T-helper 17 cell (primary cell): ENCODE measurements around the gene SPAM1. TPM values are rescaled to one million over a fixed set of nuclear protein-coding genes. Genes with fewer than 3 reads are reported as not detected.

Experiments used
- ATAC-seq: fragments of 150-1000 bp; cut with Tn5 transposase; 2 replicates; pipeline ENCODE4 v1.10.0; 2021; ENCODE audit warnings: mild to moderate bottlenecking, moderate library complexity
- DNase-seq, 3 donors: peaks; one replicate each; pipeline versions ENCODE4 v3.0.0 to v3.0.0-alpha.2; 2020 to 2021
- H3K9me3 ChIP-seq: one replicate; pipeline ENCODE4 v1.7.0; 2013; ENCODE audit warnings: low read length, mild to moderate bottlenecking; ENCODE audit not compliant: control insufficient read depth, poor library complexity, severe bottlenecking
- H3K27ac Mint-ChIP-seq: one replicate; pipeline ENCODE4 v1.8.0; 2022; ENCODE audit warnings: mild to moderate bottlenecking, moderate library complexity, mixed read lengths
- H3K27me3 Mint-ChIP-seq: one replicate; pipeline ENCODE4 v1.8.0; 2022; ENCODE audit warnings: mixed read lengths
- H3K36me3 Mint-ChIP-seq: one replicate; pipeline ENCODE4 v1.8.0; 2022; ENCODE audit warnings: low read depth, mixed read lengths
- H3K4me1 Mint-ChIP-seq: one replicate; pipeline ENCODE4 v1.8.0; 2022; ENCODE audit warnings: mild to moderate bottlenecking, mixed read lengths
- H3K4me3 Mint-ChIP-seq: one replicate; pipeline ENCODE4 v1.8.0; 2022; ENCODE audit warnings: mild to moderate bottlenecking, moderate library complexity, mixed read lengths
- total RNA-seq, 4 donors: library from RNA in 2 of 4; stranded (reverse) in 2 of 4; gene quantifications; one replicate each; pipeline ENCODE4 v1.2.3 and lab custom pipeline; 2022 to 2026

The SPAM1 gene
- total RNA-seq, 2 donors from 2014 or later, result not detected

- Mint-ChIP-seq H3K36me3 (no peaks in the 10 kb centered on the region), H3K4me1 (no peaks in the 10 kb centered on the region), H3K27ac (no peak overlapping the region), H3K27me3 (peaks cover 13% of the 10 kb centered on the region), H3K4me3 (no peak overlapping the region)
- no peak for ATAC-seq
- no peak for DNase-seq
- H3K9me3 ChIP-seq, result no peaks in the 10 kb centered on the region
Measured at GRCh38 chr7:123929655-123930054, 4.6 kb downstream of the SPAM1 start.

DNA sequence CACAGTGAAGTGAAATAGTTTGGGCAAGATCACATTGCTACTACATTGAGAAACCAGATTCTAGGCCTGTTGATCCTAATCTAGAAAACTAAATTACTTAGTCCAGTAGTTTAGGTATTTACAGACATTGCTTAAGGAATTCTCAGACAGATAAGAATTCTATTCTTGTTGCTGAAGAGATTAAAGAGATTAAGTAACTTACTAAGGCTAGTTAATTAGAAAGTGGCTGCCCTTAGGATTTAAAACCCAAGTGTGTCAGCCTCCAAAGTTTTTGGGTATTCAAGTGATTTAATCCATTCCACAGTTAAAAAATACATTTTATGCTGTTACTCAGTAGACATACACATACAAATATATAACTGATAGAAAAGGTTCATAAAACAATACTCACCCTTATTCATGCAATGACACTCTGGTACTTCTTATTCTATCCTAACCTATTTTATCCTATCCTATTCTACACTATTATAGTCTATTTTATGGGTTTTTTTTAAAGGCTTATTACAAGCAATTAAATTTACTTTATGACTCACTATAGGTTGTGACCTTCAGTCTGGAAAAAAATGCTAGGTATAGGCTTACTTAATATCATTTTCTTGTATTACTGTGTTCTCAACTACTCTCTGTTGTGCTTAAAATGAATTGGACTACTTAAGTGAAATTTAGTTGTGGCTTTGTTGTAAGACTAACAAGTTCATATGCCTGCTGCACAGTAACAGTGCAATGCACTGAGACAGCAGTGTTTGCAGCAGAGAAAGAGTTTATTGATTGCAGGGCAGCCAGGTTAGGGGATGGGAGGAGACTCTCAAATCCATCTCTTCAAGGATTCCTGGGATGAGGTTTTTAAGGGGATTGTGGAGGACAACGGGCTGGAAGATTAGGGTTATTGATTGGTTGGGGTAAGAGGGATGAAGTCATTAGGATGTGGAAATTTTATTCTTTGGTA lies 10.7 kb downstream of the SPAM1 start:
- H3K9me3 ChIP-seq, result no peaks in the 10 kb centered on the region
- Mint-ChIP-seq H3K27ac (no peak overlapping the region), H3K4me1 (no peaks in the 10 kb centered on the region), H3K36me3 (no peaks in the 10 kb centered on the region), H3K27me3 (peaks cover 8% of the 10 kb centered on the region), H3K4me3 (no peak overlapping the region)
- no peak for DNase-seq
- ATAC-seq, result no peak

DNA sequence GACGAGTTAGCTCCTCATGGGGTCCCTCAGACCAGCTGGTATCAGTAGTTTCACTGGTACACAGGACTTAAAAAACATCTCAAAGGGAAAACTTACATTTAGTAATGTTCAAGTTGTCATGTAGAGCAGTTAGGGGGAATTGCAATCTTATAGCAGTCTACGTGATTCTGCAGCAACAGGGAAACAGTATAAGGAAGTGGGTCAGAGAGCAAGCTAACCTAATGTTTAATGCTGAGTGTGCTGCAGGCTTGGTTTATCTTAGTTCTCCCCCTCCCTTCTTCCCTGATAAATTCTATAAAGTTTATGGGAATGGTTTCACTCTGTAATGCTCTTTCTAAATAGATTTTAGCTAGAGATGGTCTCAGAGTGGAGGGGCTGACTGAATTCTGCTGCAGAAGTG lies 11.3 kb downstream of the SPAM1 start:
- ATAC-seq (no peak), DNase-seq (no peak)
- Mint-ChIP-seq H3K27me3 (peaks cover 10% of the 10 kb centered on the region), H3K36me3 (no peaks in the 10 kb centered on the region), H3K4me3 (no peak overlapping the region), H3K27ac (no peak overlapping the region), H3K4me1 (no peaks in the 10 kb centered on the region)
- H3K9me3 ChIP-seq, result no peaks in the 10 kb centered on the region

DNA sequence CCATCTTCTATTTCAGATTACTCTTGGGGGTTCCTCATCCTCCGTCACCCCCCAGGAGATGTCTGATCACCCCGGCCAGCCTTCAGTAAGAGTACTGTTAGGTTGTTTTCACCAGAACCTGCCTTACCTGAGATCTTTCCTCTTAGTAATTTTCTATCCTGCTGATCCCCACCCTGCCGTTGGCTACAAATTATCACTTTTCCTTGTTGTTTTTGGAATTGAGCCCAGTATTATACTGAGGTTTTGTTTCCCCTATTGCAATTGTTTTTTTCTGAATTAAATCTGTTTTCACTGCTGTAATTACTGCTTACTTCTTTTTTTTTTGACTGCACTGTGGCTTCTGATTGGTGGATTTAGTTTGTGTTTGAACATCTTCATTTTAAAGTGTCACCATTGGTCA lies 14.7 kb downstream of the SPAM1 start:
- ATAC-seq (no peak), DNase-seq (no peak)
- no peak overlapping the region for H3K4me3 Mint-ChIP-seq
- peaks cover 10% of the 10 kb centered on the region for H3K27me3 Mint-ChIP-seq
- H3K9me3 ChIP-seq, result no peaks in the 10 kb centered on the region
- H3K36me3 Mint-ChIP-seq, result no peaks in the 10 kb centered on the region
- H3K27ac Mint-ChIP-seq, result no peak overlapping the region
- no peaks in the 10 kb centered on the region for H3K4me1 Mint-ChIP-seq

DNA sequence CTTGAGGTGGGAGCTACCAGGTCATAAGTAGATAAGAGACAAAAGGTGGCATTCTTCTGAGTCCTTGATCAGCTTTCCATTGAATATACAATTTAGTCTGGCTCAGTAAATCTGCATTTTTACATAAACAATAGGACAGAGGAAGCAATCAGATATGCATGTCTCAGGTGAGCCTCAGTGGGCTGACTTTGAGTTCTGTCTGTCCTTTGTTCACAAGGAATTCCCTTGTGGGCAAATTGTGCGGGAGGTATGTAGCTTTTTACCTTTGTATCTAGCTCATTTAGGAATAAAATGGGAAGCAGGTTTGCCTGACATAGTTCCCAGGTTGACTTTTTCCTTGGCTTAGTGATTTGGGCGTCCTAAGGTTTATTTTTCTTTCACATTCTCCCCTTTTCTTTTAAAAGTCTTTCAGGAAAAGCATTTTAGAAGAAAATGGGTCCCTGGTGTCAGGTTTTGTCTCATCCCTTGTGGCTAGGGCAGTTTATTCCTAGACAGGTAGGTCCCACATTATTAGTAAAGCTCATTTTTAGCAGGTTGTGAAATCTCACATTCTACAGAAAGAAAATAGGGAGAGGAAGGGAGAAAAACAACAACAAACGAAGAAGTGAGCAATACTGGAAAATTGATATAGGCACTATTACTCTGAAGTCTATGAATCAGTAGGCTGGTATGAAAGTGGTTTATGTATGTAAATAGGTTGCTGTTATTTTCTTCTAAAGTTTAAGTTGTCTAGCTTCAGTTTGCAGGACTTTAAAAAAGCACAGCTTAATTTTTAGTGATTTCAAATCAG lies 16.5 kb downstream of the SPAM1 start:
- peaks cover 10% of the 10 kb centered on the region for H3K27me3 Mint-ChIP-seq
- no peaks in the 10 kb centered on the region for H3K36me3 Mint-ChIP-seq
- no peak for ATAC-seq
- H3K4me1 Mint-ChIP-seq, result no peaks in the 10 kb centered on the region
- H3K4me3 Mint-ChIP-seq, result no peak overlapping the region
- no peaks in the 10 kb centered on the region for H3K9me3 ChIP-seq
- H3K27ac Mint-ChIP-seq, result no peak overlapping the region
- DNase-seq, result no peak

DNA sequence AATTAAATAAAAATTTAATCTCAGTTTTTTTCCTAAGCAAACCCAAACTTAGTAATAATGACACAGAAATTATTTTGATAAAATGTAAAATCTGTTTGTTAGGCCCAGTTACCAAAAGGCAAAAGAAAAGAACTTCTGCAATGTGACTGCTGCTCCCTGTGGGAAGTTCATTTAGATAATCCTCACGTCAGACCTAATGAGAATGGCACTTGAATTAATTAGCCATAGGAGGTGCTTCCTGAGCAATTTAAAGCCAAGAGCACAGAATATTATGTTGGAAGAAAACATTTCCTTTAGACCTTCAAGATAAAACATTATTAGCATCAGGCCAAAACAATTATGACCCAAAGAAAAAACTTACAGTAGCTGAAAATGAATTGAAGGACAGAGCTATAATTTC lies 19.4 kb downstream of the SPAM1 start:
- H3K9me3 ChIP-seq, result no peaks in the 10 kb centered on the region
- H3K27ac Mint-ChIP-seq, result no peak overlapping the region
- H3K27me3 Mint-ChIP-seq, result peaks cover 10% of the 10 kb centered on the region
- DNase-seq (no peak), ATAC-seq (no peak)
- H3K36me3 Mint-ChIP-seq, result no peaks in the 10 kb centered on the region
- H3K4me3 Mint-ChIP-seq, result no peak overlapping the region
- no peaks in the 10 kb centered on the region for H3K4me1 Mint-ChIP-seq

DNA sequence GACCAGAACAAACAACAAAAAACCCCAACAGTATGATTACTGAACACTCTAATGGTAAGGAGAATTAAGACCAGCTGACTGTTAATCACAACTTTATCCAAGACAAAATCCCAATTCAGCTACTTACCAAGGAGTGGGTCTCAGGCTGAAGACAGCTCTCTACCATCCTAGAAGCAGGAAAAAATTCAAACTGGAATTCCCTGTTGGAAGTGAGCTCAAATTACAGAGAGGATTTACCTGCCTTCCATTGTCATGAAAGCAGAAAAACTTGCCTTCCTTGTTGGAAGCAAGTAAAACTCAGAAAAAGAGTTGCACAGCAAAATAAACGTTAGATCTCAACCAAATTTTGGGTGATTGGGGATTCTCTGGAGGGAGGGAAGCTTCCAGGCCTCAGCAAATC lies 20.9 kb downstream of the SPAM1 start:
- H3K4me1 Mint-ChIP-seq, result no peaks in the 10 kb centered on the region
- ATAC-seq (no peak), DNase-seq (no peak)
- no peak overlapping the region for H3K4me3 Mint-ChIP-seq
- H3K27ac Mint-ChIP-seq, result no peak overlapping the region
- H3K36me3 Mint-ChIP-seq, result no peaks in the 10 kb centered on the region
- H3K9me3 ChIP-seq, result no peaks in the 10 kb centered on the region
- peaks cover 10% of the 10 kb centered on the region for H3K27me3 Mint-ChIP-seq

DNA sequence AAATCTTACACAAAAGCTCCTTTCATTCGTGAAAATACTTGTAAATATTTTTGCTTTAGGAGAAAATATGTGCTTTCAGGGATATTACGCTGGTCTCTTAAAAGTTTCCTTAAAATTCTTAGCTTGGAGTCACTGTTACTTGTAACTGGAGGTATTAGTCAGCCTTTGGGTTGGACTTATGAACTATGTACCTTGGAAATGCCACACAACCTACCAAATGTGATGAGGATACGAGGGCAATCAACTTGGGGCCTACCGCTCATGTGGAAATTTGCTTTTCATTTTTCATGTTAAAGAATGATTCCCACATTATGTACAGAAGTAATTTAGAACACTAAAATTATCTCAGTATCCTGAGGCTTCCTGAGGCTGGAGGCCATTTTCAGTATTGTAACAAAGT lies 23.1 kb downstream of the SPAM1 start:
- Mint-ChIP-seq H3K27ac (no peak overlapping the region), H3K4me1 (no peaks in the 10 kb centered on the region), H3K27me3 (no peaks in the 10 kb centered on the region), H3K4me3 (no peak overlapping the region), H3K36me3 (no peaks in the 10 kb centered on the region)
- no peak for ATAC-seq
- H3K9me3 ChIP-seq, result no peaks in the 10 kb centered on the region
- no peak for DNase-seq

- no peaks in the 10 kb centered on the region for H3K9me3 ChIP-seq
- Mint-ChIP-seq H3K36me3 (no peaks in the 10 kb centered on the region), H3K27ac (no peak overlapping the region), H3K27me3 (no peaks in the 10 kb centered on the region), H3K4me3 (no peak overlapping the region), H3K4me1 (no peaks in the 10 kb centered on the region)
- no peak for ATAC-seq
- DNase-seq, result no peak
Measured at GRCh38 chr7:123958186-123958703, 33.2 kb downstream of the SPAM1 start.

- H3K9me3 ChIP-seq, result no peaks in the 10 kb centered on the region
- no peak overlapping the region for H3K4me3 Mint-ChIP-seq
- H3K27ac Mint-ChIP-seq, result no peak overlapping the region
- ATAC-seq (no peak), DNase-seq (no peak)
- H3K4me1 Mint-ChIP-seq, result no peaks in the 10 kb centered on the region
- H3K27me3 Mint-ChIP-seq, result no peaks in the 10 kb centered on the region
- no peaks in the 10 kb centered on the region for H3K36me3 Mint-ChIP-seq
Measured at GRCh38 chr7:123961771-123962170, 36.7 kb downstream of the SPAM1 start.

- DNase-seq (no peak), ATAC-seq (no peak)
- no peaks in the 10 kb centered on the region for H3K9me3 ChIP-seq
- H3K36me3 Mint-ChIP-seq, result no peaks in the 10 kb centered on the region
- H3K27me3 Mint-ChIP-seq, result no peaks in the 10 kb centered on the region
- no peak overlapping the region for H3K4me3 Mint-ChIP-seq
- H3K4me1 Mint-ChIP-seq, result no peaks in the 10 kb centered on the region
- no peak overlapping the region for H3K27ac Mint-ChIP-seq
Measured at GRCh38 chr7:123966936-123967335, 41.9 kb downstream of the SPAM1 start.

DNA sequence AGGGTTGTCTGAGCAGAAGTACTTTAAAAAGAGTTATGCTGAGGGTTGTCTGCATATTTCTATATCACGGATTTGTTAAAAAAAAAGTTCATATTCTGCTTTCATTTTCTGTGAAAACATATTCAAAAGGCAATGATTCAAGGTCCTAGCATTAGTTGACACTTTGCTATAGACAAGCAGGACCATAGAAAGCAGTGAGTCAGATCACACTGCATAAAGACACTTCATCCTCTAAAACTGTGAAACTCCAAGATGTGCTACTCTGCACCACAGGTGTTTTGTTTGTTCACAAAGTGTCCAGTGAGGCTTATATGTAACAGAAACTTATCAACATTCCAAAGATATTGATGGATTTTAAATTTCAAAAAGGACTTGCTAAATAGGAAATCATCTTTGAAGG lies 47.0 kb downstream of the SPAM1 start:
- H3K27me3 Mint-ChIP-seq, result no peaks in the 10 kb centered on the region
- no peaks in the 10 kb centered on the region for H3K4me1 Mint-ChIP-seq

DNA sequence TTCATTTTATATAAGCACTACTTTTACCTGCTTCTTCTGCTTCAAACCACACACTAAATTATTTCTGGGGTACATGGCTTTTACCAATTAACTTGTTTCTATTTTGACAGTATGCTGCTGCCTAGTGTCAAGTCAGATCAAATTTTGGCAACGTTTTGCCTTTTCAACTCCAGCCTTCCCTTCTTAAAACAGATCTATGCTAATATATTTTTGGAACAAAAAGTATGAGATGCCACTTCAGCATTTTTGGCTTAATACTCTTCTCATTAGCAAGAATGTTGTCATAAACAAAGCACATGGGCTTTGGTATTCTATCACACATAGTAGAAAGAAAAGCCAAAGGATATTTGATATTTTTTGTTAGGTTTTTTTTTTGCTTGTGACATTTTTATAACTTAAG lies 47.8 kb downstream of the SPAM1 start:
- H3K9me3 ChIP-seq, result no peaks in the 10 kb centered on the region
- H3K36me3 Mint-ChIP-seq, result no peaks in the 10 kb centered on the region
- H3K4me1 Mint-ChIP-seq, result no peaks in the 10 kb centered on the region
- H3K27ac Mint-ChIP-seq, result no peak overlapping the region
- no peak for ATAC-seq
- H3K4me3 Mint-ChIP-seq, result no peak overlapping the region
- no peaks in the 10 kb centered on the region for H3K27me3 Mint-ChIP-seq
- DNase-seq, result no peak

More for the DNA sequence above, 47.0 kb downstream of the SPAM1 start:
- ATAC-seq (no peak), DNase-seq (no peak)
- H3K36me3 Mint-ChIP-seq, result no peaks in the 10 kb centered on the region
- no peak overlapping the region for H3K27ac Mint-ChIP-seq
- no peaks in the 10 kb centered on the region for H3K9me3 ChIP-seq
- no peak overlapping the region for H3K4me3 Mint-ChIP-seq
